HG03378 (cell line): ENCODE measurements around the gene SRP19.
"Not testable (repeated sequence)": the region's sequence is repeated elsewhere in the genome, so short reads cannot be mapped to it uniquely, and the experiment has no call there.

ENCODE experiments used
- ATAC-seq: cut with Tn5 transposase; IDR thresholded peaks from one replicate; pipeline ENCODE4 v1.9.1; 2021; ENCODE audit warnings: mild to moderate bottlenecking, moderate library complexity; ENCODE audit not compliant: unreplicated experiment

The SRP19 gene

DNA sequence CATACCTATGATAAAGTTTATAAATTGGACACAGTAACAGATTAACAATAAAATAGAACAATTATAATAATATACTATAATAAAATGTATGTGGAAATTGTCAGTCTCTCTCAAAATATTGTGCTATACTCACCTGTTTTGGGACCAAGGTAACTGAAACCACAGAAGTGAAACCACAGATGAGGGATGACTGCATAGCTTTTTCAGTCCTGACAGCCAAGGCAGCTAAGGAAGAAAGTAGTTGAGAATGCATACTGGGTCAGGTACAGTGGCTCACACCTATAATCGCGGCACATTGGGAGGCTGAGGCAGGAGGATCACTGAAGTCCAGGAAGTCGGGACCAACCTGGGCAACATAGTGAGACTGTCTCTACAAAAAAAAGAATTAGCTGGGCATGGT, 8.9 kb downstream of the SRP19 start:
- ATAC-seq: no peak

DNA sequence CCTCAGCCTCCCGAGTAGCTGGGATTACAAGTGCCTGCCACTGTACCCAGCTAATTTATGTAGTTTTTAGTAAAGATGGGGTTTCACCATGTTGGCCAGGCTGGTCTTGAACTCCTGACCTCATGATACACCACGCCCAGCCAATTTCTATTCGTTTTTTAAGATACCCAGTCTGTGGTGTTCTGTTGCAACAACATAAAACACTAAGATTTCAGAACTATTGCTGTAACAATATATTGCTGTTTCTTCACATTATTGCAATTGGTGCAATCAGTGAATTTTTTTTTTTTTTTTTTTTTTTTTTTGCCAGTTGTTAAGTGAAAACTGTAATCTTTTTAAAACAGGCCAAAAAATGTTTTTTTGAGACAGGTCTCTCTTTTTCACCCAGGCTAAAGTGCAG, 9.9 kb downstream of the SRP19 start:
- ATAC-seq: no peak

DNA sequence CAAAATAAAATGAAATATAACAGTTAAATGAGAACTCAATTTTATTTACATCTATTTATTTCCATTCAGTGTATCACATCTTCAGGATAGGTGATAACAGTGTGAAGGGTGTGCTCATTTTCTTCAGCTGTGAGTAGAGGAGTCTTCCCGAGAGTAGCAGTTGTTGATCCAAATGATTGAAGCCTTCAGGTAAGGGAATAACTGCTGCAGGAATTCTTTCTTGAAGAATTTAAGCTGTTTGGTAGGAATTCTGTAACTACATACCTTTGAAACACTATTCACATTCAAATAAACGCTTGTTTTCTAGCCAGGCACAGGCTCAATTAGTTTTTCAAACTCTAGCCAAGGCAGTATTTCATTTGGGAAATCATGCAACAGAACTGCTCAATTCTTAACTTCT, 15.3 kb downstream of the SRP19 start:
- ATAC-seq: no peak

DNA sequence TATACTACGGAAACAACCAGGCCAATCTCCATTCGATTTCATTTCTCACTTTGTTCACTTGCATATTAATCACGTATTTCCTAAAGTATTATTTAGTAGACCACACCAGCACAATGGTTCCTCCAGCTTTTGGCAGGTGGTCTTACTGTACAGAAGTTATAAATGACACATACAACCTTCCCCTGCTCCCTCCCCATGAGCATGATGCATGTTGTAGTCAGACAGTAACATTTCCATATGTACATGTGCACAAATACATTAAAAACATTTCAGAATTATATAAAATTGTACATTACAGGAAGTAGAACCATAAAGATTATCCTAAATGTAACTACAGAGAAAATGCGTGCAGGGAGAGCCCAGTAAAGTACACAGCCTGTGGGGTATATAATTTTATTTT, 17.0 kb downstream of the SRP19 start:
- no peak for ATAC-seq

DNA sequence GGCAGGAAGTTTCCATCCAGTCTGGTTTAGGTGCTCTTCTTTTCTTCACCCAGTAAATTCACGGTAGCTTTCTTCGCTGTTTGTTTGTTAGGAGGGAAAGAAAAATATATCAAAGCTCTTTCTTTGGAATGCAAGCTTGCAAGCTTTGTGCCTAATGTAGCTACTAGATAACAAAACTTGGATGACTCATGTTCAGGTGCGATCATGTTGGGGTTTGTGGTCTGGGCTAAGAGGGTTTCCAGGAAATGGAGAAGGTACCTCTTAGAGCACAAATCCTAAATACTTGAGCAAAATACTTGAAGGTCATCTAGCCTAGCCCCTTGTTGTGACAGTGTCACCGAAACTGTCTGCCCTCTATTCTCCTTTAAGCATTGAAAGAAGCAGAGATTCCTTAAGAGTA, 17.7 kb downstream of the SRP19 start:
- no peak for ATAC-seq

DNA sequence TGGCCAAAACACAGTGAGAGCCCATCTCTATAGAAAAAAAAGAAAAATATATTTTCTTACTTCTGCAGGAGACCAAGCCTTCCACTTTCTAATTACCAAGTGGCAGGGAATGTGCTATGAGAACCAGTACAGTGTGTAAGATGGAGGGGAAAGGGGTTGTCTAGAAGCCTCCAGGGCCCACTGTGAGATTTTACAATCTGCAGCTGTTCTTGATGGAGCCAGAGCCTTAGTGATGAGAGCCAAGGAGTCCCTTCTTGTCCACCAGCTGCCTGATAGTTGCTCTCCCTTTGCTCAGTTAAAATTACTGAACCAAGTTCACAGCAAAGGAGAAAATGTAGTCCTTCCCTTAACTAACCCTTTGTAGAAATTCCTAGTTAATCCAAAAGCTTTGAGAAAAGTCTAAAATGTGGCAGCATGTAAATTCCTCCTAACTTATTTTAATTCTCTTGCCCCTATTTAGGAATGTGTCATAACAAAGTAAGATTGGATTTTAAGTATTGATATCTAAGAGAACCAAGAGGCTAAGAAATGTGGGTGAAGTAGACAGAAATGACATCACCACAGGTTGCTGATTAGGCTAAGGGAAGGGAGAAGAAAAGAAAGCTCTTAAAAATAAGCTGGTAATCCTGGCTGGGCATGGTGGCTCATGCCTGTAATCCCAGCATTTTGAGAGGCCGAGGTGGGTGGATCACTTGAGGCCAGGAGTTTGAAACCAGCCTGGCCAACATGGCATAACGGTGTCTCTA, 19.3 kb downstream of the SRP19 start:
- no peak for ATAC-seq

DNA sequence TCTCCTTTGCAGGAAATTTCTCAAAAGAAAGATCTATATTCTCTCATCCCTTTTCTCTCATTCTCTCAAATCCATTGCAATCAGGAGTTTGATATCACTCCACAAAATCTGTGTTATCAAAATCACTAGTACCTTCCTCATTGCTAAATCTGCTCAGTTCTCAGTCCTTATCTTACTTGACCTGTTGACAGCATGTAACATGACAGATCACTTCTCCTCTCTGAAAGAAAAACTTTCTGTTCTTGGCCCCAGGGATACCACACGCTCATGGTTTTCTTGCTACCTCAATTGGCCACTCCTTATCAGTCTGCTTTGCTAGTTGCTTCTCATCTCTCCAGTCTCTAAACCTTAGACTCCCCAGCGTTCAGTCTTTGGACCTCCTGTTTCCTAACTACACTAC, 22.1 kb downstream of the SRP19 start:
- no peak for ATAC-seq

DNA sequence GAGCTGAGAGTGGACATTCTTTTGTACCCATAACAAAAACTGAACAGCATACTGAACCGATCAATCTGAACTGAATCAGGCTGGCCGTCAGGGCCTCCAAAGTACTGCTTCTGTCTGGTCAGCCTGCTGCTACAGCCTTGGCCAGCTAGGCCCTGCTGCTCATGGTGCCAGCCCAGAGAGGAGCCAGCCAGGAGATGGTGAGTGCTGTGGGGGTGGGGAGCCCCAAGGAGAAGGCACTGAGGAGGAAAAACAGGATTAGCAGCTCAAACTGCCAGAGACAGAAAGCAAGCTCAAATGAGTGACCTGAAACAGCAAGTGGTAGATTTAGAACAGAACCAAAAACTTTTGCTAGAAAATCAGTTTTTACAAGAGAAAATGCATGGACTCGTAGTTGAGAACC, 23.9 kb downstream of the SRP19 start:
- no peak for ATAC-seq

DNA sequence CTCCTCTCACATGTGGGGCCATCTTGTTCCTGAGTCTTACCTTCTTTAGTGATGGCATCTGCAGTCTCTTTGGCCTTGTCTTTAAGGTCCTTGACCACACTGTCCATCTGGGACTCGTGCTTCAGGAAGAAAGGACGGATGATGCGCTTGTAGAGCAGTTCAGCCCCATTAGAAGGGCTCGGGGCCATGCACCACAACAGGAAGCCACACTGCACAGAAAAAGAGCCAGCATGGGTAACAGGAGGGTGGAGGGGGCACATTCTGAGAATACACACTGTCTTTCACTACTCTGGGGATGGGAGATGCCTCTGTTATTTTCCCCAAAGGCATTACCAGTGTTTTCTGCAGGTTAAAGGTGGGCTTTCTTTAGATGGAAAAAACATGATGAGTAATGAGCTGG, 25.9 kb downstream of the SRP19 start:
- no peak for ATAC-seq

DNA sequence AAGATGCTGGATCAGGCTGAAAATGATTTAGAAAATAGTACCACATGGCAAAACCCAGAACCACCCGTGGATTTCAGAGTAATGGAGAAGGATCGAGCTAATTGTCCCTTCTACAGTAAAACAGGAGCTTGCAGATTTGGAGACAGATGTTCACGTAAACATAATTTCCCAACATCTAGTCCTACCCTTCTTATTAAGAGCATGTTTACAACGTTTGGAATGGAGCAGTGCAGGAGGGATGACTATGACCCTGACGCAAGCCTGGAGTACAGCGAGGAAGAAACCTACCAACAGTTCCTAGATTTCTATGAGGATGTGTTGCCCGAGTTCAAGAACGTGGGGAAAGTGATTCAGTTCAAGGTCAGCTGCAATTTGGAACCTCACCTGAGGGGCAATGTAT, 31.0 kb downstream of the SRP19 start:
- ATAC-seq: not testable (repeated sequence)

DNA sequence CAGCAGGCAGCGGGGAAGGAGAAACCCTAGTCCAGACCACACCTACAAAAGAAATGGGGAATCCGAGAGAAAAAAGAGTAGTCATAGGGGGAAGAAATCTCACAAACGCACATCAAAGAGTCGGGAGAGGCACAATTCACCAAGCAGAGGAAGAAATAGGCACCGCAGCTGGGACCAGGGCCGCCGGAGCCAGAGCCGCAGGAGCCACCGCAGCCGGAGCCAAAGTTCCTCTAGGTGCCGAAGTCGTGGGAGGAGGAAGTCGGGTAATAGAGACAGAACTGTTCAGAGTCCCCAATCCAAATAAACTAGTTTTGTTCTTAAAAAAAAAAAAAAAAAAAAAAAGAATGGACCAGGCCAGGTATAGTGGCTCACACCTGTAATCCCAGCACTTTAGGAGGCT, 31.7 kb downstream of the SRP19 start:
- ATAC-seq: no peak

DNA sequence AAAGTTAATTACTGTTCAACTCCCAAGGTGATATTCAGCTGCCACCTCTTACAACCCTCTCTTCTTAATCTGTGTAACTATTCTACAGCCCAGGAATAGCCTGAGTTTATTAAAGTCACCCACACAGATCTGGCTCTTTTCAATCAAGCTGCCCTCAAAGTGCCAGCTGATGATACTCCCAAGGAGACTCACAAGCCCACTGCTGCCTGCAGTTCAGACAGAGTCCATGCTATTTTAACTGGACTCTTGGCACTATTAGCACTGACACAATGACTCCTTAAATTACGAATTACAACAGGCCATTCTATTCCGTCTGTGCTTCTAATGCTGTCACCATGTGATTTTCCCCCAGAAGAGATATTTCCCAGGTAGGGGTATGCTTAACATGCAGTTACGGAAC, 34.6 kb downstream of the SRP19 start:
- no peak for ATAC-seq

DNA sequence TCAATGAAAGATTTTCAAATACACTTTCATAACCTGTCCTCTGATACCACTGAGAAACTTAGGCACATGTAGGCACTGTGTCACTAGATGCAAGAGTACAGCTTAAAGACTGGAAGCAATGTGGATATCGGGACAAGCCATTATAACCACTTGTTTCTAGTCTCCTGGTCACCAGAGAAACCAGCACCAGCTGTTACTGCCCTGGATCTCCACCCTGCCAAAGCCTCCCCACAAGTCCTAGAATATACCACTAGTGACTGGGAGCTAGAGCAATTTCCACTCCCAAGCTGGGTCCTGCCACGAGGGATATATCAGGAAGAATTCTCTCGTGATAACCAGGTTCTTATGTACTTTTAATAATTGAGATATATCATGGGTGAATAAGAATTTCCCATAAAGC, 41.5 kb downstream of the SRP19 start:
- no peak for ATAC-seq

DNA sequence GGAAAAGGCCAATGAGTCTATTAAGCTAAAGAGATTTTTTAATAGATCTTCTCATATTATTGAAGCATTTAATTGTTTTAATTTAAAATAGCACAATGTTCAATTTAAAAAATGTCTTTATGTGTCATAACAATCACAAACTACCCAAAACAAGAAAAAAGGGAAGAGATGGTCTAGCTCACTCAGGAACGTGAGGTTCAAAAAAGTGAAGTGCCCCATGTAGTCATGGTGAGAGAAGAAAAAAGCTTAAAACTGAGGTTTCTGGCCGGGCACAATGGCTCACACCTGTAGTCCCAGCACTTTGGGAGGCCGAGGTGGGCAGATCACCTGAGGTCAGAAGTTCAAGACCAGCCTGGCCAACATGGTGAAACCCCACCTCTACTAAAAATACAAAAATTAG, 43.9 kb downstream of the SRP19 start:
- not testable (repeated sequence) for ATAC-seq

DNA sequence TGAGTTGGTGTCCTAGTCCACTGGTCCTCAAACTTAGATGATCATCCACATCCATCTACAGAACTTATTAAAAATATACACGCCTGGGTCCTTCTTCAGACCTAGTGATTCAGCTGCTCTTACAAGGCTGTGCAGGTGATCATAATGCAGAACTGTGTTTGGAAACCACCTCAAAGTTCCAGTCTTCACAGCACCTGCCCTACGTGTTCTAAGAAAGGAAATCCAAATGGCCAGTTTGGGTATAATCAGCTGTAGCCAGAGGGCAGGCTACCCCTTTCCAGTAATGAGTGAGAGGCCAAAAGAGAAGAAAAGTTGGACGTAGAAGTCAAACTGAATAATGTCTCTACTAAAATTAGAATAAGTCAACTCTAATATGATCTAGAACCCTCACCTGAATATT, 45.5 kb downstream of the SRP19 start:
- ATAC-seq: peak; percentile 33

DNA sequence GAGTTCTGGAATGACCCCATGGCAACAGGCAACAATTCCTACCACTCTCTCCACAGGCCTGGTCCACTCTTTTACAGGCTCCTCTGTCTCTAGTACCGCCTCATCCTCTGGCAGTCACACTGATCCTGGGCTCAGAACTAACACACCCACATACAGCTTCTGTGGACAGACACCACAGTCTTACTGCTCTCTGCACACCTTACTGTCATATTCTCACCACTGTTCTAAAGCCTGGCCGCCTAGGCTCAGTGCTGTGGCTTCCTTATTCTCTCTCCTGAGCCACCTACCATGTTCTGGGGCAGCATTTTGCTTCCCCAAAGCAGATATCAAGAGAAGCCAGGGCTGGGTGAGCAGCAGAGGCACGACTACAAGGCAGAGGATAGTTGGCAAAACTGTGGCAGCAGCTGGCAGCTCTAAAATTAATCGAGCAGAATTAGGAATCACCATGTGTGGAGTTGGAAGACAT, 46.1 kb downstream of the SRP19 start:
- peak; percentile 48 for ATAC-seq

DNA sequence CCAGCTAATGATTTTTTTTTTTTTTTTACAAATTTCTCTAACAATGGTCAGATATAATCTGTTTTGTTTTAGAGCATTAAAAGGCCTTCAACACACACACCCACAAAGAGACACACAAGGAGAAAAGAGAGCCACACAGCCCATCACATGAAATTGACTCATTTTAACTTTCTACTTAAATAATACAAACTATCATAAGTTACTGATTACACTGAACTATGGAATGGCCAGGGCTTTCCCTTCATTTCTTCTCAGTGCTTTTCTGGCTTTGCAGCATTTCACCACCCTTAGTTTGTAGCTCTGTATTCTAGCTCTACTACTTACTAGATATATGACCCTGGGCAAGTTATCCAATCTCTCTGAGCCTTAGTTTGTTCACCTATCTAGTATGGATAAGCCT, 47.8 kb downstream of the SRP19 start:
- ATAC-seq: no peak

DNA sequence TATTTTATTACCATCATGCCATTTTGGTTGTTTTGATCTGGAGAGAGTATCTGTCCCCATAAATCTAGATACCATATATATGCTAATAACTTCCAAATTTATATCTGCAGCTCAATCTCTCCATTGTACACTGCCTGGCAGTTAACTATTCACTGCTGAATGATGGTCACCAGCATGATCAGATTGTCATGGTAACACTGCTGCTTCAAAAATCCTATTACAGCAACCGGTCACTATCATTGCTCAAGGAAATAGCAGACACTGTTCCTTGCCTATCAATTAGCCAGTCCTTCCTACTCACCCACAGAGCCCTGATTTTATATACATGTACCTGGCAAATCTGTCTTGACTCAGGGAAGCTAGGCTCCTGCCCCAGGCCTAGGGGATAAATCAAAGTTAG, 49.4 kb downstream of the SRP19 start:
- ATAC-seq: no peak

DNA sequence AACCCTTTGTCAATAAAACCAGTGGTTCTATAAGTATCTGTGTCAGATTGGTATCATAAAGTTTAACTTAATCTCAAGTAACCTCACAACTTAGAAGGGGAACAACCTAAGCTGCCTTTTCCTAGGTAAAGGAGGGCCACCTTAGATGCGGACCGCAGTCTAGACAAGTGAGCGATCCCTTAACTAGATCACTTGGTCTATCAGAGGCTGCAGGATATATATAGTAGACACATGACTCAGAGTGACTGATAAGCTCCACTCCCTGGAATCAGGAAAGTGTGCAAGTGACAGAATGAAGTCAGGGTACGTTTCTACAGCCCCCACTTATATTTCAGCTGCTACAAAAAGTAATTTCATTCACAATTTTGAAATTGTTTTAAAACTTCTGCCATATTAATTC, 53.5 kb downstream of the SRP19 start:
- ATAC-seq: no peak

DNA sequence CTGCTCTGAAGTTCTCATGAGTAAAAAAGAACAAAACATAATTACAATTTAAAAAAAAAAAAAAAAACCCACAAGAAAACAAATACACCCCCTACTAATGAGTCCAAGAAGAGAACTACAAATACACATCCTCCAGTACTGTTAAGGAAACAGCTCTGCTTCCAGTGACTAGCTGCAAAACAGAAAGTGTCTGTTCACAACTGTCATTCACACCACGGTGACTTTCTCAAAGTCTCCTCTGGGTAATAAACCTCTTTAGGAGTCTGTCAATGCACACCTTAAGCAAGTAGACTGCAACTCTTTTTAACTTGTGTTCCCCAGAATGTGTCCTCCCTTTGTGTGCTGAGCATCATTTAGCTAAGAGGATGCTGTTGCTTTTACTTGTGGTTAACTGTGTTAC, 54.7 kb downstream of the SRP19 start:
- peak; percentile 39 for ATAC-seq

DNA sequence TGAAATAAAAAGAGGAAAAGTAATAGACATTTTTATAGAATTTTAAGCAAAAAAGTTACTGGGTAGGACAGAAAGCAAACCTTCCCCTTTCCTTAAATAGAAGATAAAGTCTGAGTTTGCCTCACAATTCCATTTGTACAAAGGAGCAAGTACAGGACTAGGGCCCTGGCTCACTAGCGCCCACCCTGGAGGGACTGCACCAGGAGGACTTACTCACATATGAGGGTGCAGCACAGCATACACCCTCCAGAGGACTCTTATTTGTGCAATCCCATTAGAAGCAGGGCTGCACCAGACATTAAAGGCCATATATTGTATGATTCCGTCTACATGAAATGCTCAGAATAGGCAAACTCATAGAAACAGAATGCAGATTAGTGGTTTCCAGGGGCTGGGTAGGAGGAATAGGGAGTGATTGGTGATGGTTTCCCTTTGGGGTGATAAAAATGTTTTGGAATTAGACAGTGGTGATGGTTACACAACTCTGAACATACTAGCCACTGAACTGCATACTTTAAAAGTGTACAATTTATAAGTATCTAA, 56.4 kb downstream of the SRP19 start:
- no peak for ATAC-seq

DNA sequence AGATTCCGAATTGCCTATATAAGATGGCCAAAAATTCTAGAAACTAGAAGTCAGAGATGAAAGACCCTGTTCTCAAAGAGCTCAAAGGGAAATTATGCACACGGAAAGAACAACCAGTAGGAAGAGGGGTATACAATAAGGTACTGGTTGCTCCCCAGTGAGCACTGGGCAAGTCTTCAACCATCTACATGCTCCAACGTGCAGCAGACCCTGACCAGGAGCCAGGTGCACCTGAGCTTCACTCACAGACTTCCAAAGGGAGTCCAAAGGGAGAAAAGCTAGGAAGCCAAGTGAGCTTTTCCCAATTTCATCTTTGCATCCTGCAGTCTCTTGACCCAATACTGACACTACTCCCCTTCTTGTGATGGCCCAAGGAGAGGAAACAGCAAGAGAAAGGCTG, 57.0 kb downstream of the SRP19 start:
- ATAC-seq: no peak

DNA sequence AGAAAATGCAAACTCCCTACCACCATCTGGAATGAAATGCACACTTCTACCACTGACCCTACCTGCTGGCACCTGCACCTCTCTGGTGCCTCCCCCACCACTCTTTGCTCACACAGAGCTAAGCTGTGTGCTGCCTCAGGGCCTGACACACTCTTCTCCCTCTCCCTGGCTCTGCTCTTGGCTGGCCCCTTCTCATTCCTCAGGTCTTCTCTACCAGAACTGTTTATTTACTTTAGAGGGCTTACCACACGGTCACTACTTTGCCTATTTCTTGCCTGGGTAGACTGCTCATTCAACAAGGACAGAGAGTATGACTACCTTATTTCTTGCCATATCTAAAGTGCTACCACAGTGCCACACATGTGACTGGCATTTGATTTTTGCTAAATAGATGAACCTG, 57.6 kb downstream of the SRP19 start:
- ATAC-seq: no peak
